Pancreas (tissue), 10 donors: Measurements from ENCODE around the gene CAMK1D. TPM values are rescaled to one million over a fixed set of nuclear protein-coding genes. Genes with fewer than 3 reads are reported as not detected.

ENCODE experiments used
- ATAC-seq, 4 donors: fragments of 200-7000 bp; cut with Tn5 transposase; one replicate each; pipeline versions ENCODE4 v1.8.0 to v1.9.1; 2020; ENCODE audit warnings: mild to moderate bottlenecking in 4 of 4, moderate library complexity in 4 of 4
- DNase-seq, 6 donors: peaks; one replicate each; pipeline ENCODE4 v3.0.0-alpha.2; 2020
- FAIRE-seq: peaks from 2 replicates; lab custom pipeline; 2012; peaks lifted over from hg19 to GRCh38; lab: Jason Lieb, UNC
- H3K27ac ChIP-seq, 4 donors: fragments of 200-600 bp; sonication (generic); 1 replicate in 3 of 4; 2 replicates in 1 of 4; pipeline versions ENCODE4 v1.5.0 to v1.8.0; 2020
- H3K27me3 ChIP-seq, 4 donors: fragments of 200-600 bp; one replicate each; pipeline ENCODE4 v1.8.0; 2021
- H3K36me3 ChIP-seq, 3 donors: fragments of 200-600 bp; sonication (generic) in 1 of 3; one replicate each; pipeline versions ENCODE4 v1.5.0 to v1.8.0; 2020 to 2021
- H3K4me1 ChIP-seq, 3 donors: fragments of 200-600 bp; one replicate each; pipeline ENCODE4 v1.8.0; 2021
- H3K4me3 ChIP-seq, 4 donors: fragments of 200-600 bp; sonication (generic) in 2 of 4; one replicate each; pipeline versions ENCODE4 v1.5.0 to v1.8.0; 2020 to 2021
- H3K9me3 ChIP-seq, 4 donors: fragments of 200-600 bp; one replicate each; pipeline ENCODE4 v1.8.0; 2021
- CTCF ChIP-seq, 4 donors: fragments of 200-600 bp; sonication (generic) in 3 of 4; IDR thresholded peaks; one replicate each; pipeline versions ENCODE4 v1.5.0 to v1.8.0; 2021; ENCODE audit warnings: antibody characterized with exemption in 4 of 4
- WGBS, 2 donors: extraction: QIAGEN DNeasy Blood & Tissue Kit; methylation state at CpG; one replicate each; pipeline ENCODE4 v1.1.7; 2013; 5-methylcytosine and 5-hydroxymethylcytosine counted together
- intact Hi-C, 3 donors: fragments of 100-400 bp; cut with DNase I; formaldehyde crosslinking; loops; one replicate each; pipeline versions ENCODE4 v1.11.1 to v1.14.2; 2022
- polyA plus RNA-seq, 2 donors: library from polyadenylated mRNA; stranded (reverse); fragments of 200-250 nt; gene quantifications; one replicate each; pipeline ENCODE4 v1.2.3, GENCODE V29; 2013
- total RNA-seq, 6 donors: library from RNA; stranded (reverse); fragmentation: NEBNext Ultra II Directional in 4 of 6; extraction: Animal tissue kit (Norgen Biotek cat#: 25700) in 4 of 6; gene quantifications; one replicate each; pipeline versions ENCODE4 v1.2.1 to v1.2.4, GENCODE V29; 2021 to 2023
- donor health status: healthy with polysubstance abuse.
- donor health status: DM: no; HTN: no; CAD: no; lungs with moderate emphysema.
- donor health status: DM: no; HTN: no; CAD: no.
- donor health status: control.
- donor health status: control.
- donor health status: Bipolar disorder and iron deficiency.
- donor health status: DM: yes; HTN: yes; CAD: no.
- donor health status: DM: no; HTN: no; CAD: no.
- donor health status: DM: no; HTN: no; CAD: no.
- donor health status: DM: yes; HTN: yes; CAD: no.

The CAMK1D gene
- total and polyA plus RNA-seq, 8 donors, result 2.9 to 30.1 (median 22.7) TPM

GRCh38 chr10:12448729-12449391 lies 99.5 kb downstream of the CAMK1D start:
- ATAC-seq, result peak in 3 of 4 donors; percentile 28 to 71 (median 56)
- Histone ChIP-seq H3K27me3 (no peaks in the 10 kb centered on the region), H3K4me3 (no peak overlapping the region), H3K4me1 (peaks cover 5 to 15% (median 7%) of the 10 kb centered on the region in 3 donors), H3K9me3 (no peaks in the 10 kb centered on the region), H3K27ac (no peak overlapping the region), H3K36me3 (no peaks in the 10 kb centered on the region)
- no peak for TF ChIP-seq CTCF (IDR thresholded peaks at IDR 0.05)
- peak in 1 of 6 donors; percentile 28 for DNase-seq
- WGBS, 2 donors, result 86 to 91% methylated on average over 18 of the region's 18 CpGs
- intact Hi-C loops, result no loop called here
- FAIRE-seq, result peak; percentile 65

GRCh38 chr10:12455318-12455717 lies 106.0 kb downstream of the CAMK1D start:
- Histone ChIP-seq H3K27me3 (no peaks in the 10 kb centered on the region), H3K36me3 (no peaks in the 10 kb centered on the region), H3K27ac (no peak overlapping the region), H3K4me1 (peaks cover 3 to 8% (median 6%) of the 10 kb centered on the region in 3 donors), H3K4me3 (no peak overlapping the region), H3K9me3 (no peaks in the 10 kb centered on the region)
- no peak for DNase-seq
- no peak for FAIRE-seq
- 86 to 90% methylated on average over 5 of the region's 5 CpGs for WGBS, 2 donors
- no peak for TF ChIP-seq CTCF (IDR thresholded peaks at IDR 0.05)
- ATAC-seq, result no peak
- intact Hi-C loops, result no loop called here

GRCh38 chr10:12455766-12456165 lies 106.4 kb downstream of the CAMK1D start:
- Histone ChIP-seq H3K9me3 (no peaks in the 10 kb centered on the region), H3K4me3 (no peak overlapping the region), H3K27ac (no peak overlapping the region), H3K36me3 (no peaks in the 10 kb centered on the region), H3K27me3 (no peaks in the 10 kb centered on the region), H3K4me1 (peaks cover 3 to 8% (median 6%) of the 10 kb centered on the region in 3 donors)
- DNase-seq, result no peak
- FAIRE-seq, result peak; percentile 54
- 25 to 29% methylated on average over 4 of the region's 4 CpGs for WGBS, 2 donors
- ATAC-seq, result peak in 3 of 4 donors; percentile 34 to 65 (median 48)
- no peak for TF ChIP-seq CTCF (IDR thresholded peaks at IDR 0.05)
- intact Hi-C loops, result no loop called here

GRCh38 chr10:12459340-12459739 lies 110.0 kb downstream of the CAMK1D start:
- peaks cover 3 to 12% (median 8%) of the 10 kb centered on the region in 3 donors for H3K4me1 ChIP-seq
- H3K27me3 ChIP-seq, result no peaks in the 10 kb centered on the region
- ATAC-seq (no peak), FAIRE-seq (no peak), DNase-seq (no peak)
- no peaks in the 10 kb centered on the region for H3K9me3 ChIP-seq
- H3K36me3 ChIP-seq, result no peaks in the 10 kb centered on the region
- no peak for TF ChIP-seq CTCF (IDR thresholded peaks at IDR 0.05)
- WGBS, 2 donors, result 68 to 70% methylated on average over 4 of the region's 4 CpGs
- H3K27ac ChIP-seq, result no peak overlapping the region
- H3K4me3 ChIP-seq, result no peak overlapping the region
- intact Hi-C loops, result no loop called here

- ATAC-seq (no peak), FAIRE-seq (no peak), DNase-seq (no peak)
- 66 to 67% methylated on average over 6 of the region's 6 CpGs for WGBS, 2 donors
- no peaks in the 10 kb centered on the region for H3K9me3 ChIP-seq
- no peak overlapping the region for H3K27ac ChIP-seq
- TF ChIP-seq CTCF (IDR thresholded peaks at IDR 0.05), result no peak
- H3K27me3 ChIP-seq, result no peaks in the 10 kb centered on the region
- no peak overlapping the region for H3K4me3 ChIP-seq
- no peaks in the 10 kb centered on the region for H3K36me3 ChIP-seq
- intact Hi-C loops, result no loop called here
- H3K4me1 ChIP-seq, result peaks cover 3 to 12% (median 8%) of the 10 kb centered on the region in 3 donors
These were observed 110.4 kb downstream of the CAMK1D start for GRCh38 chr10:12459762-12460161.
